Measurements from ENCODE around the gene CADPS. TPM values are rescaled to one million over a fixed set of nuclear protein-coding genes. Genes with fewer than 3 reads are reported as not detected.

The CADPS gene
- total and polyA plus RNA-seq, 2 of the 4 experiments (the other 2 are of a cell fraction), result not detected

GRCh38 chr3:62803276-62803675, 71.9 kb downstream of the CADPS start:
- Histone ChIP-seq H3K14ac (replicated peaks; ENCODE audit: low read depth, low read length) (no peak overlapping the region), H3K23ac (ENCODE audit: low read depth, low read length) (no peak overlapping the region), H2AK5ac (ENCODE audit: low read depth, low read length) (no peak overlapping the region), H3K27ac (ENCODE audit: insufficient read depth, low read length) (no peak overlapping the region), H4K8ac (ENCODE audit: low read depth in 2 of 2, low read length in 2 of 2) (no peak overlapping the region), H2AFZ (replicated peaks; ENCODE audit: low read length, poor library complexity) (no peak overlapping the region), H3K9me3 (ENCODE audit: control insufficient read depth, insufficient read depth, low read length) (no peaks in the 10 kb centered on the region), H2BK20ac (ENCODE audit: low read depth, low read length) (no peak overlapping the region), H2BK5ac (ENCODE audit: low read depth, low read length, poor library complexity, severe bottlenecking) (no peak overlapping the region), H2BK120ac (ENCODE audit: low read depth, low read length) (no peak overlapping the region), H3K36me3 (ENCODE audit: control insufficient read depth, insufficient read depth, low read length) (no peaks in the 10 kb centered on the region), H2AK9ac (replicated peaks; ENCODE audit: low read depth, low read length, poor library complexity) (no peak overlapping the region), H3K79me1 (ENCODE audit: low read depth in 1 of 2, low read length in 2 of 2) (no peaks in the 10 kb centered on the region), H3K4me1 (ENCODE audit: control insufficient read depth, insufficient read depth, low read length) (no peaks in the 10 kb centered on the region), H3K4ac (ENCODE audit: low read depth, low read length) (no peak overlapping the region), H3K4me3 (ENCODE audit: insufficient read depth, low read depth, low read length) (no peak overlapping the region), H3K27me3 (ENCODE audit: control insufficient read depth, insufficient read depth, low read length) (no peaks in the 10 kb centered on the region), H3K4me2 (ENCODE audit: low read depth, low read length) (no peak overlapping the region), H2BK15ac (ENCODE audit: low read depth, low read length) (no peak overlapping the region), H4K5ac (ENCODE audit: low read depth, low read length) (no peak overlapping the region), H4K20me1 (ENCODE audit: insufficient read depth, low read length) (no peaks in the 10 kb centered on the region), H4K91ac (ENCODE audit: insufficient read depth, low read depth, low read length) (no peak overlapping the region), H3K56ac (ENCODE audit: extremely low read depth, insufficient read depth, low read length) (no peak overlapping the region), H3K18ac (ENCODE audit: low read depth, low read length) (no peak overlapping the region), H3K9ac (ENCODE audit: low read depth, low read length) (no peak overlapping the region), H3K9me1 (ENCODE audit: insufficient read depth, low read length) (no peaks in the 10 kb centered on the region)
- DNase-seq, result no peak
- in situ Hi-C loops (cut with MboI; ENCODE audit: low sequenced_read_pairs) (no loop called here), dilution Hi-C loops (cut with HindIII; ENCODE audit: low sequenced_read_pairs, unreplicated experiment) (no loop called here), intact Hi-C loops (cut with micrococcal nuclease) (no loop called here)
- WGBS, 2 experiments (ENCODE audit: extremely low coverage in 2 of 2, insufficient read length in 1 of 2), result no CpG with 5 or more reads among the region's 2 CpGs
- BruUV-seq (replicated peaks), result no TSS peak
- ChIA-PET POLR2A (ENCODE audit: unreplicated experiment) (no interaction called here), CTCF (interaction anchor here (0.7 kb wide), 1 partner anchor 856 kb away, joined by 4 read pairs; no protein-coding TSS in a partner anchor)
- no peak for TF ChIP-seq MAZ (IDR thresholded peaks at IDR 0.05; ENCODE audit: borderline replicate concordance, low read depth, low read length)
- TF ChIP-seq SMC3 (IDR thresholded peaks at IDR 0.05; ENCODE audit: low read depth, low read length), result no peak
- TF ChIP-seq CEBPB (IDR thresholded peaks at IDR 0.05; ENCODE audit: low read depth, low read length), result no peak
- TF ChIP-seq MXI1 (IDR thresholded peaks at IDR 0.05; ENCODE audit: borderline replicate concordance, low read depth, low read length), result no peak
- no peak for TF ChIP-seq CTCF (conservative IDR thresholded peaks at IDR 0.05; ENCODE audit: low read depth, low read length)
- no peak for TF ChIP-seq RAD21 (IDR thresholded peaks at IDR 0.05; ENCODE audit: low read length)
- no peak for TF ChIP-seq CHD1 (IDR thresholded peaks at IDR 0.05; ENCODE audit: low read depth, low read length)
- TF ChIP-seq NFE2L2 (IDR thresholded peaks at IDR 0.05; ENCODE audit: low read depth, low read length), result no peak
- TF ChIP-seq FOS (IDR thresholded peaks at IDR 0.05; ENCODE audit: low read depth, low read length), result no peak
- TF ChIP-seq MAFK (IDR thresholded peaks at IDR 0.05; ENCODE audit: low read depth, low read length), result no peak
- no peak for ATAC-seq (ENCODE audit: low read depth)
